ENCODE measurements around the gene ZNF507.
"Not testable (repeated sequence)": the region's sequence is repeated elsewhere in the genome, so short reads cannot be mapped to it uniquely, and the experiment has no call there.

ZNF507 gene

DNA sequence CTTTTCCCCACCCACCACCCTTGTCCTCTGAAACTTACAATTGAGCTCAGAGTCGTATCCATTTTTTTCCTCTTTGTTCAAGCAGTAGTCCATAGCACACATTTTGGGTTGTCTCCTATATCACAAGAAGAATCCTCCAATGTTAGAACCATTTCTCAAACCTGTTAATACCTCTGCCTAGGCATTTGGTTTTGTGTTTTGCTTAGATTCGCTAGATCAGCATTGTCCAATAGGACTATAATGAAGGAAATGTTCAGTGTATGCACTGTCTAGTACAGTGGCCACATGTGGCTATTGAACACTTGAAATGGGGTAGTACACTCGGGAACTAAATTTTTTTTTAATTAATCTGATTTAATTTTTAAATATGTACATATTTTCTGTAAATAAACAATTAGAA, 72.7 kb downstream of the ZNF507 start:
- peaks cover 17 to 88% of the 10 kb centered on the region in 2 donors for H3K36me3 ChIP-seq (replicated peaks in 1 of 2; ENCODE audit: control insufficient read depth in 2 of 2, insufficient read depth in 2 of 2, low read length in 2 of 2)
- H3K4me1 ChIP-seq (ENCODE audit: control insufficient read depth in 2 of 2, insufficient read depth in 1 of 2, low read depth in 1 of 2, low read length in 2 of 2) = no peaks in the 10 kb centered on the region
- H3K79me1 ChIP-seq (ENCODE audit: low read depth, low read length) = no peaks in the 10 kb centered on the region
- no peak overlapping the region for H2BK15ac ChIP-seq (ENCODE audit: low read length)
- H2BK5ac ChIP-seq (ENCODE audit: low read length) = no peak overlapping the region
- no peaks in the 10 kb centered on the region for H3K9me3 ChIP-seq (replicated peaks in 1 of 2; ENCODE audit: control insufficient read depth in 2 of 2, insufficient read depth in 1 of 2, low read depth in 1 of 2, low read length in 2 of 2)
- H2AFZ ChIP-seq (ENCODE audit: low read length) = no peak overlapping the region
- no peak for DNase-seq (ENCODE audit: low spot score)
- H4K8ac ChIP-seq (ENCODE audit: low read depth, low read length) = no peak overlapping the region
- no peak overlapping the region for H3K4me2 ChIP-seq (ENCODE audit: insufficient read depth, low read length, poor library complexity, severe bottlenecking)
- no peak overlapping the region for H3K9ac ChIP-seq (ENCODE audit: low read depth, low read length, poor library complexity)
- H2AK5ac ChIP-seq (ENCODE audit: low read depth, low read length) = no peak overlapping the region
- H3K4me3 ChIP-seq (ENCODE audit: low read length in 2 of 2) = no peak overlapping the region
- H2BK12ac ChIP-seq (ENCODE audit: low read length) = no peak overlapping the region
- no peak overlapping the region for H2BK120ac ChIP-seq (ENCODE audit: low read depth, low read length)
- WGBS, 2 donors (ENCODE audit: extremely low coverage in 2 of 2, insufficient read length in 2 of 2, insufficient replicate concordance in 1 of 2) = no CpG with 5 or more reads among the region's 3 CpGs
- H3K27me3 ChIP-seq (ENCODE audit: control insufficient read depth in 3 of 3, insufficient read depth in 3 of 3, low read depth in 1 of 3, low read length in 3 of 3) = no peaks in the 10 kb centered on the region
- H3K18ac ChIP-seq (ENCODE audit: low read length) = no peak overlapping the region
- no peak overlapping the region for H3K27ac ChIP-seq (replicated peaks; ENCODE audit: low read length)
- H3K14ac ChIP-seq (ENCODE audit: low read length) = no peak overlapping the region
- no peak overlapping the region for H3K4ac ChIP-seq (ENCODE audit: low read length)
- no peak overlapping the region for H3K23ac ChIP-seq (ENCODE audit: low read depth, low read length, poor library complexity)
- H4K91ac ChIP-seq (ENCODE audit: low read depth, low read length, poor library complexity) = no peak overlapping the region

- H2BK12ac ChIP-seq (ENCODE audit: low read length) = no peak overlapping the region
- DNase-seq (ENCODE audit: low spot score) = no peak
- no peaks in the 10 kb centered on the region for H3K9me3 ChIP-seq (replicated peaks in 1 of 2; ENCODE audit: control insufficient read depth in 2 of 2, insufficient read depth in 1 of 2, low read depth in 1 of 2, low read length in 2 of 2)
- no peak overlapping the region for H2AFZ ChIP-seq (ENCODE audit: low read length)
- H3K23ac ChIP-seq (ENCODE audit: low read depth, low read length, poor library complexity) = no peak overlapping the region
- no peaks in the 10 kb centered on the region for H3K27me3 ChIP-seq (ENCODE audit: control insufficient read depth in 3 of 3, insufficient read depth in 3 of 3, low read depth in 1 of 3, low read length in 3 of 3)
- H2BK120ac ChIP-seq (ENCODE audit: low read depth, low read length) = no peak overlapping the region
- H3K36me3 ChIP-seq (replicated peaks in 1 of 2; ENCODE audit: control insufficient read depth in 2 of 2, insufficient read depth in 2 of 2, low read length in 2 of 2) = peaks cover 5 to 88% of the 10 kb centered on the region in 2 donors
- H2BK15ac ChIP-seq (ENCODE audit: low read length) = no peak overlapping the region
- WGBS, 2 donors (ENCODE audit: extremely low coverage in 2 of 2, insufficient read length in 2 of 2, insufficient replicate concordance in 1 of 2) = no CpG with 5 or more reads among the region's 7 CpGs
- no peak overlapping the region for H2AK5ac ChIP-seq (ENCODE audit: low read depth, low read length)
- no peak overlapping the region for H3K4ac ChIP-seq (ENCODE audit: low read length)
- no peak overlapping the region for H3K14ac ChIP-seq (ENCODE audit: low read length)
- no peak overlapping the region for H3K4me2 ChIP-seq (ENCODE audit: insufficient read depth, low read length, poor library complexity, severe bottlenecking)
- no peak overlapping the region for H2BK5ac ChIP-seq (ENCODE audit: low read length)
- H4K8ac ChIP-seq (ENCODE audit: low read depth, low read length) = no peak overlapping the region
- no peaks in the 10 kb centered on the region for H3K4me1 ChIP-seq (ENCODE audit: control insufficient read depth in 2 of 2, insufficient read depth in 1 of 2, low read depth in 1 of 2, low read length in 2 of 2)
- H3K79me1 ChIP-seq (ENCODE audit: low read depth, low read length) = no peaks in the 10 kb centered on the region
- no peak overlapping the region for H4K91ac ChIP-seq (ENCODE audit: low read depth, low read length, poor library complexity)
- no peak overlapping the region for H3K18ac ChIP-seq (ENCODE audit: low read length)
- no peak overlapping the region for H3K4me3 ChIP-seq (ENCODE audit: low read length in 2 of 2)
- H3K27ac ChIP-seq (replicated peaks; ENCODE audit: low read length) = no peak overlapping the region
- no peak overlapping the region for H3K9ac ChIP-seq (ENCODE audit: low read depth, low read length, poor library complexity)
These were observed 76.4 kb downstream of the ZNF507 start for GRCh38 chr19:32421589-32422361.

- Histone ChIP-seq H3K23ac (ENCODE audit: low read depth, low read length, poor library complexity) (no peak overlapping the region), H3K9me3 (replicated peaks in 1 of 2; ENCODE audit: control insufficient read depth in 2 of 2, insufficient read depth in 1 of 2, low read depth in 1 of 2, low read length in 2 of 2) (no peaks in the 10 kb centered on the region)
These were observed 77.0 kb downstream of the ZNF507 start for GRCh38 chr19:32422435-32422834.

GRCh38 chr19:32423944-32424343, 78.5 kb downstream of the ZNF507 start:
- not testable (repeated sequence) for H2BK120ac ChIP-seq (ENCODE audit: low read depth, low read length); DNase-seq (ENCODE audit: low spot score); H2BK5ac ChIP-seq (ENCODE audit: low read length); H3K4ac ChIP-seq (ENCODE audit: low read length); H4K91ac ChIP-seq (ENCODE audit: low read depth, low read length, poor library complexity); H2BK12ac ChIP-seq (ENCODE audit: low read length); H2BK15ac ChIP-seq (ENCODE audit: low read length); H3K27me3 ChIP-seq (ENCODE audit: control insufficient read depth in 3 of 3, insufficient read depth in 3 of 3, low read depth in 1 of 3, low read length in 3 of 3); H3K27ac ChIP-seq (replicated peaks; ENCODE audit: low read length); H3K4me3 ChIP-seq (ENCODE audit: low read length in 2 of 2); H3K4me2 ChIP-seq (ENCODE audit: insufficient read depth, low read length, poor library complexity, severe bottlenecking); H3K14ac ChIP-seq (ENCODE audit: low read length); H3K79me1 ChIP-seq (ENCODE audit: low read depth, low read length); H4K8ac ChIP-seq (ENCODE audit: low read depth, low read length); H3K9me3 ChIP-seq (replicated peaks in 1 of 2; ENCODE audit: control insufficient read depth in 2 of 2, insufficient read depth in 1 of 2, low read depth in 1 of 2, low read length in 2 of 2); H3K9ac ChIP-seq (ENCODE audit: low read depth, low read length, poor library complexity); H2AFZ ChIP-seq (ENCODE audit: low read length); H3K23ac ChIP-seq (ENCODE audit: low read depth, low read length, poor library complexity); H3K18ac ChIP-seq (ENCODE audit: low read length); H3K4me1 ChIP-seq (ENCODE audit: control insufficient read depth in 2 of 2, insufficient read depth in 1 of 2, low read depth in 1 of 2, low read length in 2 of 2); H2AK5ac ChIP-seq (ENCODE audit: low read depth, low read length)
- peaks cover 5 to 88% of the 10 kb centered on the region in 2 donors for H3K36me3 ChIP-seq (replicated peaks in 1 of 2; ENCODE audit: control insufficient read depth in 2 of 2, insufficient read depth in 2 of 2, low read length in 2 of 2)
- no CpG with 5 or more reads among the region's 3 CpGs for WGBS, 2 donors (ENCODE audit: extremely low coverage in 2 of 2, insufficient read length in 2 of 2, insufficient replicate concordance in 1 of 2)

More at GRCh38 chr19:32422435-32422834, 77.0 kb downstream of the ZNF507 start:
- no peak overlapping the region for H4K8ac ChIP-seq (ENCODE audit: low read depth, low read length)
- no peak overlapping the region for H2AFZ ChIP-seq (ENCODE audit: low read length)
- H3K4ac ChIP-seq (ENCODE audit: low read length) = no peak overlapping the region
- H2BK12ac ChIP-seq (ENCODE audit: low read length) = no peak overlapping the region
- no peak overlapping the region for H3K4me3 ChIP-seq (ENCODE audit: low read length in 2 of 2)
- no peak overlapping the region for H3K18ac ChIP-seq (ENCODE audit: low read length)
- no peak overlapping the region for H3K14ac ChIP-seq (ENCODE audit: low read length)
- H2BK5ac ChIP-seq (ENCODE audit: low read length) = no peak overlapping the region
- no peak overlapping the region for H3K9ac ChIP-seq (ENCODE audit: low read depth, low read length, poor library complexity)
- H3K79me1 ChIP-seq (ENCODE audit: low read depth, low read length) = no peaks in the 10 kb centered on the region
- no CpG with 5 or more reads among the region's 3 CpGs for WGBS, 2 donors (ENCODE audit: extremely low coverage in 2 of 2, insufficient read length in 2 of 2, insufficient replicate concordance in 1 of 2)
- no peak overlapping the region for H4K91ac ChIP-seq (ENCODE audit: low read depth, low read length, poor library complexity)
- H2BK15ac ChIP-seq (ENCODE audit: low read length) = no peak overlapping the region
- H2BK120ac ChIP-seq (ENCODE audit: low read depth, low read length) = no peak overlapping the region
- no peak overlapping the region for H2AK5ac ChIP-seq (ENCODE audit: low read depth, low read length)
- no peaks in the 10 kb centered on the region for H3K27me3 ChIP-seq (ENCODE audit: control insufficient read depth in 3 of 3, insufficient read depth in 3 of 3, low read depth in 1 of 3, low read length in 3 of 3)
- no peak overlapping the region for H3K27ac ChIP-seq (replicated peaks; ENCODE audit: low read length)
- no peaks in the 10 kb centered on the region for H3K4me1 ChIP-seq (ENCODE audit: control insufficient read depth in 2 of 2, insufficient read depth in 1 of 2, low read depth in 1 of 2, low read length in 2 of 2)
- peaks cover 5 to 89% of the 10 kb centered on the region in 2 donors for H3K36me3 ChIP-seq (replicated peaks in 1 of 2; ENCODE audit: control insufficient read depth in 2 of 2, insufficient read depth in 2 of 2, low read length in 2 of 2)
- H3K4me2 ChIP-seq (ENCODE audit: insufficient read depth, low read length, poor library complexity, severe bottlenecking) = no peak overlapping the region
- no peak for DNase-seq (ENCODE audit: low spot score)

Measured in neuronal stem cell (in vitro differentiated cells).